NB4 (cell line): Measurements from ENCODE around the gene PRPF19.

ENCODE experiments used
- DNase-seq: peaks from one replicate; pipeline ENCODE4 v3.0.0; 2010; ENCODE audit warnings: low read depth
- H3K4me3 ChIP-seq: one replicate; pipeline ENCODE4 v1.5.1; 2011; ENCODE audit warnings: mild to moderate bottlenecking, low read depth, low read length, moderate library complexity
- MYC ChIP-seq: IDR thresholded peaks from 2 replicates; pipeline ENCODE4 v1.6.1; 2011; ENCODE audit warnings: low read depth, low read length
- POLR2A ChIP-seq: IDR thresholded peaks from 2 replicates; pipeline ENCODE4 v1.6.1; 2011; ENCODE audit warnings: mild to moderate bottlenecking; ENCODE audit not compliant: insufficient read length; ENCODE audit errors: extremely low read depth
- TF ChIP-seq, protein P1 (sequence below): IDR thresholded peaks from one replicate; pipeline ENCODE4 v1.5.1; 2012; ENCODE audit warnings: low read depth, low read length
- TF ChIP-seq, protein P2 (sequence below): IDR thresholded peaks from 2 replicates; pipeline ENCODE4 v1.6.1; 2011; ENCODE audit warnings: low read depth, low read length

PRPF19 gene

DNA sequence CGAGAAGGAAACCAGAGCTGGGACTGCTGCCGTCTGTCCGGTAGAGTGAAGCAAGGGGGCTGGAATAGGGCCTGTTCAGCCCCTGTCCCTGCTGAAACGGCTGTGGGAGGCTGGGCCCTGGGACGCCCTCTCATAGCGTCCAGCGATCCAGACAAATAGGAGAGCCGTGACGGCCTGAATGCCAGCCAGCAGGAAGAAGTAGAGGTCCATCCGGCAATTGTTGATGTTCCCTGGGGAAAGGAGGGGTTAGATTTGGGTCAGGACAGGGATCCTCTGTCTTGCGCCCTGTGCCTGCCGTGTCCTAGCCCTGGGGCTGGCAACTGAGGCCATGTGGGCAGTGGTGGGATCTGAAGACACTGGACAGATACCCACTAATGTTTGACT lies 30.8 kb upstream of the PRPF19 start:
- DNase-seq = no peak

DNA sequence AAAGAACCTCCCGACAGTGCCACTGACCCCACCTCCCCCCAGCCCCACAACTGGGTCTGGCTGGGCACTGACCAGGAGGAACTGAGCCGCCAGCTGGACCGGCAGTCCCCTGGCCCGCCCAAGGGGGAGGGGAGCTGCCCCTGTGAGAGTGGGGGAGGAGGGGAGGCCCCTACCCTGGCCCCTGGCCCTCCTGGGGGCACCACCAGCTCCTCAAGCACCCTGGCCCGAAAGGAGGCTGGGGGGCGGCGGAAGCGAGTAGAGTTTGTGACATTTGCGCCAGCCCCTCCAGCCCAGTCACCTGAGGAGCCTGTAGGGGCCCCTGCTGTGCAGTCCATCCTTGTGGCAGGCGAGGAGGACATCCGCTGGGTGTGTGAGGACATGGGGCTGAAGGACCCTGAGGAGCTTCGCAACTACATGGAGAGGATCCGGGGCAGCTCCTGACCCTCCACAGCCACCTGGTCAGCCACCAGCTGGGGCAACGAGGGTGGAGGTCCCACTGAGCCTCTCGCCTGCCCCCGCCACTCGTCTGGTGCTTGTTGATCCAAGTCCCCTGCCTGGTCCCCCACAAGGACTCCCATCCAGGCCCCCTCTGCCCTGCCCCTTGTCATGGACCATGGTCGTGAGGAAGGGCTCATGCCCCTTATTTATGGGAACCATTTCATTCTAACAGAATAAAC lies 30.2 kb upstream of the PRPF19 start:
- no peak for DNase-seq
- TF ChIP-seq POLR2A (no peak), MYC (no peak)
- TF ChIP-seq, protein P1, sequence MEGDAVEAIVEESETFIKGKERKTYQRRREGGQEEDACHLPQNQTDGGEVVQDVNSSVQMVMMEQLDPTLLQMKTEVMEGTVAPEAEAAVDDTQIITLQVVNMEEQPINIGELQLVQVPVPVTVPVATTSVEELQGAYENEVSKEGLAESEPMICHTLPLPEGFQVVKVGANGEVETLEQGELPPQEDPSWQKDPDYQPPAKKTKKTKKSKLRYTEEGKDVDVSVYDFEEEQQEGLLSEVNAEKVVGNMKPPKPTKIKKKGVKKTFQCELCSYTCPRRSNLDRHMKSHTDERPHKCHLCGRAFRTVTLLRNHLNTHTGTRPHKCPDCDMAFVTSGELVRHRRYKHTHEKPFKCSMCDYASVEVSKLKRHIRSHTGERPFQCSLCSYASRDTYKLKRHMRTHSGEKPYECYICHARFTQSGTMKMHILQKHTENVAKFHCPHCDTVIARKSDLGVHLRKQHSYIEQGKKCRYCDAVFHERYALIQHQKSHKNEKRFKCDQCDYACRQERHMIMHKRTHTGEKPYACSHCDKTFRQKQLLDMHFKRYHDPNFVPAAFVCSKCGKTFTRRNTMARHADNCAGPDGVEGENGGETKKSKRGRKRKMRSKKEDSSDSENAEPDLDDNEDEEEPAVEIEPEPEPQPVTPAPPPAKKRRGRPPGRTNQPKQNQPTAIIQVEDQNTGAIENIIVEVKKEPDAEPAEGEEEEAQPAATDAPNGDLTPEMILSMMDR = no peak
- TF ChIP-seq, protein P2, sequence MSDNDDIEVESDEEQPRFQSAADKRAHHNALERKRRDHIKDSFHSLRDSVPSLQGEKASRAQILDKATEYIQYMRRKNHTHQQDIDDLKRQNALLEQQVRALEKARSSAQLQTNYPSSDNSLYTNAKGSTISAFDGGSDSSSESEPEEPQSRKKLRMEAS = no peak
- no peak overlapping the region for H3K4me3 ChIP-seq

More for the DNA sequence above, 30.8 kb upstream of the PRPF19 start:
- no peak overlapping the region for H3K4me3 ChIP-seq
- TF ChIP-seq MYC = no peak
- TF ChIP-seq POLR2A = no peak
- TF ChIP-seq, protein P2 = no peak

DNA sequence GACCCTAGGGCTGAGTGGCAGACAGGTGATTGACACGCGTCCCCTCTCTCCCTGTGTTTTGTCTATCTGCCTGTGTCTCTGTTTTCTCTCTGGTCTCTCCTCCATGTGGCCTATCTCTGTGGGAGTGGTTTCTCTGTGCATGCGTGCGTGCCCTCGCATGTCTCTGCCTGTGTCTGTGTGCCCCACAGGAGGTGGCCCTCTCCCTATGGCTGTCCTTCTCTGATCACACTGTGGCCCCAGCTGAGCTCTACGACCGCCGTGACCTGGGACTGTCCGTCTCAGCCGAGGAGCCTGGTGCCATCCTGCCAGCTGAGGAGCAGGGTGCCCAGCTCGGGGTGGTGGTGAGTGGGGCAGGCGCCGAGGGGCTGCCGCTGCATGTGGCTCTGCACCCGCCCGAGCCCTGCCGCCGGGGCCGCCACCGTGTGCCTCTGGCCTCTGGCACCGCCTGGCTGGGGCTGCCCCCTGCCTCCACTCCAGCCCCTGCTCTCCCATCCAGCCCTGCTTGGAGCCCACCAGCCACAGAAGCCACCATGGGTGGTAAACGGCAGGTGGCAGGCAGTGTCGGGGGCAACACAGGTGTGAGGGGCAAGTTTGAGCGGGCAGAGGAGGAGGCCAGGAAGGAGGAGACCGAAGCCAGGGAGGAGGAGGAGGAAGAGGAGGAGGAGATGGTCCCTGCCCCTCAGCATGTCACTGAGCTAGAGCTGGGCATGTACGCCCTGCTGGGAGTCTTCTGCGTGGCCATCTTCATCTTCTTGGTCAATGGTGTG lies 29.5 kb upstream of the PRPF19 start:
- no peak overlapping the region for H3K4me3 ChIP-seq
- TF ChIP-seq, protein P2 = no peak
- TF ChIP-seq MYC (no peak), POLR2A (no peak)
- TF ChIP-seq, protein P1 = no peak

DNA sequence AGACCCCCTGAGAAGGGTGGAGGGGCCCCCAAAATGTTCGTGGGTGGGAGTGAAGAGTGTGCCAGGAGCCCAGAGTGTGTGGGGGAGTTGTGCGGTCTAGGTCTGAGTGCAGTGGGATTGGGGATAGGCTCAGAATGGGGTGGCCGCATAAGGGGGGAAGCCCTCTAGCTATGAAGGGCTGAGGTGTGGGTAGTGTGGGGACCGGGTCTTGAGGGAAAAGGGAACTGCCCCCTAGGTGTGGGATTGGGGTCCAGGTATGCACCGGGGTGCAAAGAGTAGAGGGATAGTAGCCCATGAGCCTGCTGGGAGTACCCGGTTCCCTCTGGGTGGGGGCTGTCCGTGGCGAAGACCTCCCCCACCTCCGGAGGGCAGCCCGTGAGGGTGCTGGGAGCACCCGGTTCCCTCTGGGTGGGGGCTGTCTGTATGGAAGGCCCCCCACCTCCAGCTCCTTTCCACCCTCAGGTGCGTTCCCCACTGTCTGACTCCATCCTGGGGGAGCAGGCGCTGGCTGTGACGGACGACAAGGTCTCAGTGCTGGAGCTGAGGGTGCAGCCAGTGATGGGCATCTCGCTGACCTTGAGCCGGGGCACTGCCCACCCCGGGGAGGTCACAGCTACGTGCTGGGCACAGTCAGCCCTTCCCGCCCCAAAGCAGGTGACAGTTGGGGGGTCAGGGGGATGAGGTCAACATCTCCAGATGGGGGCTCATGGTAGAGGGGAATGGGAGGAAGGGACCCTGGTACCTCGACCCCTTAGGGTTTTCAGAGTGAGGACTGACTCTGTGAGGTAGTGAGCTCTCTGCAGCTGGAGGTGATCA lies 28.6 kb upstream of the PRPF19 start:
- no peak for DNase-seq
- TF ChIP-seq MYC (no peak), POLR2A (no peak)
- TF ChIP-seq, protein P2 = no peak
- TF ChIP-seq, protein P1 = no peak
- no peak overlapping the region for H3K4me3 ChIP-seq

More for the DNA sequence above, 29.5 kb upstream of the PRPF19 start:
- no peak for DNase-seq

DNA sequence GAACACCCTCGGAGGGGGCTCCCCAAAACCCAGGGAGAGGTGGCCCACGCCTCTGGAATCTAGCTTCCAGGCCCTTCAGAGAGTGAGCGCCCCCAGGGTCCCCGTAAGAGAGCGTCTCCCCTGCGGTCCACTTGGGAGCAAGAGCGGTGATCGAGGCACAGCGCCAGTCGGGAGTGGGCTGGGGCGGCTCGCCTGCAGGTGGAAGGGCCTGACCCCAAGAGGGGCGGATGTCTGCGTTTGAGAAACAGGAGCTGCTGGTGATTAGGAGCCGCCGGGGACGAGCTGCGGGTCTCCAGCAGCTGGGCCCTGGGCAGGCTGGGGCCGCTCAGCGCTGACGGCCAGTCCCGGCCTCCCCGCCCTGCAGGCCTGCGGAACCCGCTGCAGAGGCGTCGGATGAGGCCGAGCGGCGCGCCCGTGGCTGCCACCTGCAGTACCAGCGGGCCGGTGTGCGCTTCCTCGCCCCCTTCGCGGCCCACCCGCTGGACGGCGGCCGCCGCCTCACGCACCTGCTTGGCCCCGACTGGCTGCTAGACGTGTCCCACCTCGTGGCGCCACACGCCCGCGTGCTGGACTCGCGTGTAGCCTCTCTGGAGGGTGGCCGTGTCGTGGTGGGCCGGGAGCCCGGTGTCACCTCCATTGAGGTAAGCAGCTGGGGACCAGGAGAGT lies 27.9 kb upstream of the PRPF19 start:
- no peak for DNase-seq
- TF ChIP-seq, protein P1 = no peak
- TF ChIP-seq POLR2A (no peak), MYC (no peak)
- TF ChIP-seq, protein P2 = no peak
- no peak overlapping the region for H3K4me3 ChIP-seq
